Measurements from ENCODE around the gene DNASE2B. TPM values are rescaled to one million over a fixed set of nuclear protein-coding genes. Genes with fewer than 3 reads are reported as not detected.
A peak's percentile ranks its signal among the peaks of the same experiment; 100 is the strongest.
"Not testable (repeated sequence)": the region's sequence is repeated elsewhere in the genome, so short reads cannot be mapped to it uniquely, and the experiment has no call there.

DNASE2B gene
- total RNA-seq, 1 donor from 2014 or later: not detected

GRCh38 chr1:84433258-84434080, 35.2 kb downstream of the DNASE2B start:
- Mint-ChIP-seq H3K4me1 (ENCODE audit: low read depth) (peaks cover 11% of the 10 kb centered on the region), H3K9me3 (no peaks in the 10 kb centered on the region), H3K36me3 (ENCODE audit: low read depth) (no peaks in the 10 kb centered on the region), H3K4me3 (peak overlapping the region; percentile 41), H3K27me3 (ENCODE audit: insufficient read depth) (no peaks in the 10 kb centered on the region), H3K27ac (peak overlapping the region; percentile 9)
- intact Hi-C loops (cut with micrococcal nuclease): loop anchor here (1.0 to 10.0 kb wide), 11 partner anchors 9 to 821 kb away; partner anchors contain the start of genes C1orf52, CTBS and SSX2IP
- DNase-seq (ENCODE audit: low spot score): peak; percentile 54

DNA sequence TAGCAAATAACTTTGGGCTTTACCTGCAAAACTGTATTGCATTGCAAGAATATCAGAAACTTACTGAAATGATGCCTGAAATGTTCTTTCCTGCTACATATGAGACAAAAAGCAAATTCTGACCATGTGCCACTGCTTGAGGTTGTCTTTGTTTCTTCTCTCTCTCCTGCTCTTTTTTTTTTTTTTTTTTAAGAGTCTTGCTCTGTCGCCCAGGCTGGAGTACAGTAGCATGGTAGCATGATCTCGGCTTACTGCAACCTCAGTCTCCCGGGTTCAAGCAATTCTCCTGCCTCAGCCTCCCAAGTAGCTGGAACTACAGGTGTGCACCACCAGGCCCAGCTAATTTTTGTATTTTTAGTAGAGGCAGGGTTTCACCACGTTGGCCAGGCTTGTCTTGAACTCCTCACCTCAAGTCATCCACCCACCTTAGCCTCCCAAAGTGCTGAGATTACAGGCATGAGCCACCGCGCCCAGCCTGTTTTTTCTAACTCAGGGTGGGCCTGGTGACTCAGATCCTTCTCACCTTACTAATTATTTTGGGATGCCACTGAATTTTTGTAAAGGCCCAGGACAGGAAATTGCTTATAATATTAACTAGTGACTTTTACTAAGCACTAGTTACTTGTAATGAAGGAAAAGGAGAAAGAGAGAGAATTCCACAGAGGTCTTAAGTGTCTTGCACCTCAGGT, 35.9 kb downstream of the DNASE2B start:
- peak overlapping the region; percentile 8 for H3K27ac Mint-ChIP-seq
- intact Hi-C loops (cut with micrococcal nuclease): loop anchor here (1.0 to 10.0 kb wide), 6 partner anchors 141 to 821 kb away; partner anchors contain the start of genes C1orf52 and CTBS
- no peaks in the 10 kb centered on the region for H3K9me3 Mint-ChIP-seq
- H3K4me1 Mint-ChIP-seq (ENCODE audit: low read depth): peaks cover 11% of the 10 kb centered on the region
- H3K27me3 Mint-ChIP-seq (ENCODE audit: insufficient read depth): no peaks in the 10 kb centered on the region
- no peak for DNase-seq (ENCODE audit: low spot score)
- H3K4me3 Mint-ChIP-seq: no peak overlapping the region
- H3K36me3 Mint-ChIP-seq (ENCODE audit: low read depth): no peaks in the 10 kb centered on the region

- intact Hi-C loops (cut with micrococcal nuclease): loop anchor here (1.0 to 10.0 kb wide), 6 partner anchors 140 to 820 kb away; partner anchors contain the start of genes C1orf52 and CTBS
- no peak overlapping the region for H3K27ac Mint-ChIP-seq
- peaks cover 2% of the 10 kb centered on the region for H3K27me3 Mint-ChIP-seq (ENCODE audit: insufficient read depth)
- DNase-seq (ENCODE audit: low spot score): no peak
- no peaks in the 10 kb centered on the region for H3K9me3 Mint-ChIP-seq
- peaks cover 11% of the 10 kb centered on the region for H3K4me1 Mint-ChIP-seq (ENCODE audit: low read depth)
- H3K4me3 Mint-ChIP-seq: no peak overlapping the region
- H3K36me3 Mint-ChIP-seq (ENCODE audit: low read depth): no peaks in the 10 kb centered on the region
These were observed 36.7 kb downstream of the DNASE2B start for GRCh38 chr1:84434801-84435549.

DNA sequence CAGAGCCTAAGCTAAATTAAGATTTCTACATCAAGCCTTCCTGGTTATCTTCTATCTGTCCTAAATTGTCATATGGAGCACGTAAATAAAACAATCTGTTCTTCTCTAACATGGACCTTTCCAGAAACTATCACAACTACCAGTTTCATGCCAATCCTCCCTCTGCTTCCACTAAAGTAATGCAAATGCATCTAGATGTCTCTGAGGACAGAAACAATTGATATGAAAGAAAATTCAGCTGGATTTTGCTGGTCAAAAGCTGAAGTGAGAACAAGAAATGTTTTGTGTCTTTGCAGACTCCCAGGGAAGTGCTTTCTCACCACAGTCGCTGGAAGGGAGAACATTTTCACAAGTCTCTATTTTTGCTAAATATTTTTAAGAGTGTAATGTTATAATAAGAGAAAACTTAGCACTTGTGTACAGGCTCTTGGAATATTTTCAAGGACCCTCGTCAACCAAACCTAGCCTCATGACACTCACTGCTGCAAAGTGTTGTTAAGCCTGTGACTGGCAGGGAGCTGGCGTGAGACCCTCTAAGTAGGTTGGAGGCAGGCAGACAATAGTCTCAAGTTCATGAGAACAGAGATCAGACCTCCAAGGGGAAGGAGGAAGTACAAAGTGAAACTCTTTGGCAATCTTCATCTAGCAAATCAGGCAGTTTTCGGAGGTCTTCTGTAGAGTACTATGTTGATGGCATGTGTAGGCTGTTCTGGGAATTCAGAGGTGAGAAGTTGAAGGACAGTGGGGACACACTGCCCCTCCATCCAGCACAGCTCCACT, 38.8 kb downstream of the DNASE2B start:
- DNase-seq (ENCODE audit: low spot score): no peak
- peaks cover 16% of the 10 kb centered on the region for H3K4me1 Mint-ChIP-seq (ENCODE audit: low read depth)
- intact Hi-C loops (cut with micrococcal nuclease): loop anchor here (10.0 kb wide), 1 partner anchor 818 kb away; the partner anchor contains the start of gene C1orf52
- H3K36me3 Mint-ChIP-seq (ENCODE audit: low read depth): no peaks in the 10 kb centered on the region
- no peak overlapping the region for H3K4me3 Mint-ChIP-seq
- H3K27ac Mint-ChIP-seq: peak overlapping the region; percentile 9
- H3K27me3 Mint-ChIP-seq (ENCODE audit: insufficient read depth): peaks cover 3% of the 10 kb centered on the region
- H3K9me3 Mint-ChIP-seq: no peaks in the 10 kb centered on the region

DNA sequence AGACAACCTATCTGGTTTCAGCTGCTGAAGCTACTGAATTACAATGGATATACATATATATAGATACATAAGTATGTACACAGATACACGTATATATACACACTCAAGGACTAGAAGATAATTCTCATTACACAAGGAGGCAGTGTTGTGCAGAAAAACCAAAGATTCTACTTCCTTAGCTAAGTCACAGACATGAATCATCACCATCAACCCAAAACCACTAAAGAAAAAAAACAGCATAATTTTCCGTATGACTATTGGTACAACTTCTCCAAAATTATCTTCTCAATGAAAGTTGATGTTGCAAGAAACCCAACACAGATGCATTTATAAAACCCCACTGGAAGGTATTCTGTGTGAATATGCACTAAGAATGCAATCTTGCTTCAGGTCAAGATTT, 44.0 kb downstream of the DNASE2B start:
- H3K4me3 Mint-ChIP-seq: no peak overlapping the region
- peaks cover 8% of the 10 kb centered on the region for H3K27me3 Mint-ChIP-seq (ENCODE audit: insufficient read depth)
- H3K27ac Mint-ChIP-seq: peak overlapping the region; percentile 73
- peak; percentile 13 for DNase-seq (ENCODE audit: low spot score)
- peaks cover 23% of the 10 kb centered on the region for H3K4me1 Mint-ChIP-seq (ENCODE audit: low read depth)
- peaks cover 4% of the 10 kb centered on the region for H3K36me3 Mint-ChIP-seq (ENCODE audit: low read depth)
- intact Hi-C loops (cut with micrococcal nuclease): loop anchor here (1.0 to 2.0 kb wide), 11 partner anchors 9 to 495 kb away; partner anchors contain the start of genes GNG5, RPF1 and SPATA1
- peaks cover 16% of the 10 kb centered on the region for H3K9me3 Mint-ChIP-seq

GRCh38 chr1:84442747-84443646, 44.7 kb downstream of the DNASE2B start:
- H3K36me3 Mint-ChIP-seq (ENCODE audit: low read depth); H3K27me3 Mint-ChIP-seq (ENCODE audit: insufficient read depth); H3K4me3 Mint-ChIP-seq: not testable (repeated sequence)
- Mint-ChIP-seq H3K9me3 (peaks cover 16% of the 10 kb centered on the region), H3K4me1 (ENCODE audit: low read depth) (peaks cover 23% of the 10 kb centered on the region), H3K27ac (peak overlapping the region; percentile 32)
- intact Hi-C loops (cut with micrococcal nuclease): loop anchor here (1.0 to 2.0 kb wide), 11 partner anchors 10 to 494 kb away; partner anchors contain the start of genes GNG5, RPF1 and SPATA1
- DNase-seq (ENCODE audit: low spot score): peak; percentile 20

- H3K27me3 Mint-ChIP-seq (ENCODE audit: insufficient read depth); H3K4me1 Mint-ChIP-seq (ENCODE audit: low read depth); intact Hi-C loops (cut with micrococcal nuclease); H3K36me3 Mint-ChIP-seq (ENCODE audit: low read depth); H3K4me3 Mint-ChIP-seq; H3K27ac Mint-ChIP-seq; DNase-seq (ENCODE audit: low spot score): not testable (repeated sequence)
- peaks cover 19% of the 10 kb centered on the region for H3K9me3 Mint-ChIP-seq
These were observed 50.4 kb downstream of the DNASE2B start for GRCh38 chr1:84448704-84449103.

DNA sequence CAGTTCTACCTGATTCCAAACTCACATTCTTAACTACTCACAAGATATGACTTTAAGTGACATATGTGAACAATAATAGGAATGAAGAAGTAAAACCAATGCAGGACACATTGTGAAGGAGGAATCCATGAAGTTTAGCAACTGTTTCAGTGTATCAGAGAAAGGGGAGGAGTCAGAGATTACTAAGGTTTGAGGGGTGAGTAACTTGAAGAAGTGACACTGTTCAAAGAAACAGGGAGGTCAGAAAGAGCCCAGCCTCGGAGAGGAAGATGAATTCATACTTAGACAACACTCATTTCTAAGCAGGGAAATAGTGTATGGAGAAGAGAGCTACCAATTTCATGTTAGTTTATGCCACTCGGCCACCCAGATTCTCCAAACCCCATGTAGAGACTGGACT, 52.6 kb downstream of the DNASE2B start:
- no peak for DNase-seq (ENCODE audit: low spot score)
- peaks cover 1% of the 10 kb centered on the region for H3K36me3 Mint-ChIP-seq (ENCODE audit: low read depth)
- intact Hi-C loops (cut with micrococcal nuclease): no loop called here
- peaks cover 6% of the 10 kb centered on the region for H3K9me3 Mint-ChIP-seq
- peaks cover 20% of the 10 kb centered on the region for H3K27me3 Mint-ChIP-seq (ENCODE audit: insufficient read depth)
- no peak overlapping the region for H3K27ac Mint-ChIP-seq
- H3K4me3 Mint-ChIP-seq: no peak overlapping the region
- H3K4me1 Mint-ChIP-seq (ENCODE audit: low read depth): no peaks in the 10 kb centered on the region

DNA sequence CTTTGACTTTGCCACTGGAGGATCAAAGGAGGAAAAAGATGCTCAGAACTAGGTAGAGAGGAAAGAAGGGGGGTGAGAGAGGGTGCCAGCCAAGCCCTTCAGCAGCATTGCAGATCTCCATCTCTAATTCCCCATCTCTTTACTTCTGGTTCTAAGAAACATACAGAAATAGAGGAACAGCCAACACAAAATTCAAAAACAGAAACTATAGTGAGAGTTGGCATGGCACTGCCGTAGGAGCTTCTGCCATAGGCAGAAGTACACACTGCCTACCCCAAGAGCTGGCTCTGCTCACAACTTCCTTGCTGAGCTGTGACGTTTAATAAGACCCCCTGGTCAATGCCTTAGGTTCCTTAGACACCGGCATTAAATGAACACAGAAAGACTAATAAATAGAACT, 54.2 kb downstream of the DNASE2B start:
- H3K27me3 Mint-ChIP-seq (ENCODE audit: insufficient read depth): peaks cover 22% of the 10 kb centered on the region
- intact Hi-C loops (cut with micrococcal nuclease): no loop called here
- no peaks in the 10 kb centered on the region for H3K36me3 Mint-ChIP-seq (ENCODE audit: low read depth)
- H3K4me1 Mint-ChIP-seq (ENCODE audit: low read depth): no peaks in the 10 kb centered on the region
- peaks cover 3% of the 10 kb centered on the region for H3K9me3 Mint-ChIP-seq
- no peak overlapping the region for H3K4me3 Mint-ChIP-seq
- no peak overlapping the region for H3K27ac Mint-ChIP-seq
- no peak for DNase-seq (ENCODE audit: low spot score)

DNA sequence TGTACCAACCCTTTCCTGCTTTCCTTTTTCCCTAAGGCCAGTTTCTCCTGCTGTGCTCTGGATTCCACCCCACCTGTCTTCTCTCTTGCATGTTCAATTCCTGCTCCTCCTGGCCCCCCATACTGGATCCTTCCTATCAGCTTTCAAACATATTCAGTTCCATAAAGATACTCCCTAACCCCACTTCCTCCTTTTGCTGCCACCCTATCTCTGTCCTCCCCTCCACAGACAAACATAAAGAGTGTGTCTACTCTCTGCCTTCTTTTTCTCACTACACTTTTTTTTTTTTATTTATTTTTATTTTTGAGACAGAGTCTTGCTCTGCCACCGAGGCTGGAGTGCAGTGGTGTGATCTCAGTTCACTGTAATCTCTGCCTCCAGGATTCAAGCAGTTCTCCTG, 63.8 kb downstream of the DNASE2B start:
- H3K36me3 Mint-ChIP-seq (ENCODE audit: low read depth): no peaks in the 10 kb centered on the region
- H3K9me3 Mint-ChIP-seq: no peaks in the 10 kb centered on the region
- no peaks in the 10 kb centered on the region for H3K4me1 Mint-ChIP-seq (ENCODE audit: low read depth)
- intact Hi-C loops (cut with micrococcal nuclease): no loop called here
- peaks cover 25% of the 10 kb centered on the region for H3K27me3 Mint-ChIP-seq (ENCODE audit: insufficient read depth)
- no peak for DNase-seq (ENCODE audit: low spot score)
- H3K27ac Mint-ChIP-seq: no peak overlapping the region
- H3K4me3 Mint-ChIP-seq: no peak overlapping the region

Measured in activated T-helper 1 cell treated with anti-CD3 and anti-CD28 coated beads, Interleukin-12 subunit alpha, Interleukin-12 subunit beta, Interleukin-2, Interleukin-4 antibody, amounts not matched to agents 30 ng/mL and 10 ng/mL and 1 ng/mL, durations not matched to agents 14 hours and 24 hours and 36 hours (primary cell).